ENCODE results near the gene PPP1R26. TPM values are rescaled to one million over a fixed set of nuclear protein-coding genes. Genes with fewer than 3 reads are reported as not detected.

The PPP1R26 gene
- total and polyA plus RNA-seq, 9 of the 15 experiments (the other 6 are each of a cell fraction or from before 2014, with no cell fraction given), result 0.77 to 26.8 (median 9.3) TPM

DNA sequence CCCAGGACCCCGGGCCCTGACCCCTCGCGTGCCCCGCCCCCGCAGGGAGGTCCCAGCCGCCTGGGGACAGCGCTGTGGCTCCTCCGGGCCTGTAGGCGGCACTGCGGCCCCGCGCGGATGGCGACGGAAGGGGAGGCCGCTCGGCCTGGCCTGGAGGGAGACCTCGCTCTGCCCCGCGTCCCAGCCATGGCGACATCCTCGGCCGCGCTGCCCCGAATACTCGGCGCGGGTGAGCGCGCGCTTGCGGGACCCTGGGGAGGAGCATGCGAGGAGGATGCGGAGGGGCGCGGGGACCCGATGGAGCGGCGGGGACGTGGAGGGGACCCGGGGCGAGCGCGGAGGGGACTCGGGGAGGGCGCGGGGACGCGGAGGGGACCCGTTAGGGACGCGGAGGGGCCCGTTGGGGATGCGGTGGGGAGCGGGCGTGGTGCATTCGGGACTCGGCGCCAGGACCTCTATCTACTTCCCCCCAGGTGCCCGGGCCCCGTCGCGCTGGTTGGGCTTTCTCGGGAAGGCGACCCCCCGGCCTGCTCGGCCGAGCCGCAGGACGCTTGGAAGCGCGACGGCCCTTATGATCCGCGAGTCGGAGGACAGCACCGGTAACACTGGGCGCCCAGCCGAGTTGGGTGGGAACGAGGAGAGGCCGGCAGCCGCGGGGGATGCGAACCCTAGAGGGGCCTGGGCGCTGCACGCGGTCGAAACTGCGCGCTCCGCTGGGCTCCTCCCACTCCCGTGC is 21.1 kb downstream of the PPP1R26 start, which contains the start of gene MRPS2 (continued):
- TF ChIP-seq, protein P1, sequence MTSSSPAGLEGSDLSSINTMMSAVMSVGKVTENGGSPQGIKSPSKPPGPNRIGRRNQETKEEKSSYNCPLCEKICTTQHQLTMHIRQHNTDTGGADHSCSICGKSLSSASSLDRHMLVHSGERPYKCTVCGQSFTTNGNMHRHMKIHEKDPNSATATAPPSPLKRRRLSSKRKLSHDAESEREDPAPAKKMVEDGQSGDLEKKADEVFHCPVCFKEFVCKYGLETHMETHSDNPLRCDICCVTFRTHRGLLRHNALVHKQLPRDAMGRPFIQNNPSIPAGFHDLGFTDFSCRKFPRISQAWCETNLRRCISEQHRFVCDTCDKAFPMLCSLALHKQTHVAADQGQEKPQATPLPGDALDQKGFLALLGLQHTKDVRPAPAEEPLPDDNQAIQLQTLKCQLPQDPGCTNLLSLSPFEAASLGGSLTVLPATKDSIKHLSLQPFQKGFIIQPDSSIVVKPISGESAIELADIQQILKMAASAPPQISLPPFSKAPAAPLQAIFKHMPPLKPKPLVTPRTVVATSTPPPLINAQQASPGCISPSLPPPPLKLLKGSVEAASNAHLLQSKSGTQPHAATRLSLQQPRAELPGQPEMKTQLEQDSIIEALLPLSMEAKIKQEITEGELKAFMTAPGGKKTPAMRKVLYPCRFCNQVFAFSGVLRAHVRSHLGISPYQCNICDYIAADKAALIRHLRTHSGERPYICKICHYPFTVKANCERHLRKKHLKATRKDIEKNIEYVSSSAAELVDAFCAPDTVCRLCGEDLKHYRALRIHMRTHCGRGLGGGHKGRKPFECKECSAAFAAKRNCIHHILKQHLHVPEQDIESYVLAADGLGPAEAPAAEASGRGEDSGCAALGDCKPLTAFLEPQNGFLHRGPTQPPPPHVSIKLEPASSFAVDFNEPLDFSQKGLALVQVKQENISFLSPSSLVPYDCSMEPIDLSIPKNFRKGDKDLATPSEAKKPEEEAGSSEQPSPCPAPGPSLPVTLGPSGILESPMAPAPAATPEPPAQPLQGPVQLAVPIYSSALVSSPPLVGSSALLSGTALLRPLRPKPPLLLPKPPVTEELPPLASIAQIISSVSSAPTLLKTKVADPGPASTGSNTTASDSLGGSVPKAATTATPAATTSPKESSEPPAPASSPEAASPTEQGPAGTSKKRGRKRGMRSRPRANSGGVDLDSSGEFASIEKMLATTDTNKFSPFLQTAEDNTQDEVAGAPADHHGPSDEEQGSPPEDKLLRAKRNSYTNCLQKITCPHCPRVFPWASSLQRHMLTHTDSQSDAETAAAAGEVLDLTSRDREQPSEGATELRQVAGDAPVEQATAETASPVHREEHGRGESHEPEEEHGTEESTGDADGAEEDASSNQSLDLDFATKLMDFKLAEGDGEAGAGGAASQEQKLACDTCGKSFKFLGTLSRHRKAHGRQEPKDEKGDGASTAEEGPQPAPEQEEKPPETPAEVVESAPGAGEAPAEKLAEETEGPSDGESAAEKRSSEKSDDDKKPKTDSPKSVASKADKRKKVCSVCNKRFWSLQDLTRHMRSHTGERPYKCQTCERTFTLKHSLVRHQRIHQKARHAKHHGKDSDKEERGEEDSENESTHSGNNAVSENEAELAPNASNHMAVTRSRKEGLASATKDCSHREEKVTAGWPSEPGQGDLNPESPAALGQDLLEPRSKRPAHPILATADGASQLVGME (CRISPR knock-in tag; IDR thresholded peaks at IDR 0.05), result no peak
- TF ChIP-seq KAT2B (IDR thresholded peaks at IDR 0.05; ENCODE audit: low read depth, low read length) (no peak), PCBP2 (IDR thresholded peaks at IDR 0.05; ENCODE audit: low read depth, low read length, poor library complexity, severe bottlenecking) (no peak), SNRNP70 (optimal IDR thresholded peaks at IDR 0.05; ENCODE audit: low read depth, low read length) (no peak), NCOA1 (IDR thresholded peaks at IDR 0.05; ENCODE audit: low read depth) (no peak), ZNF311 (CRISPR knock-in tag; IDR thresholded peaks at IDR 0.05) (no peak), ZBTB17 (CRISPR knock-in tag; IDR thresholded peaks at IDR 0.05) (no peak), ZC3H4 (CRISPR knock-in tag; IDR thresholded peaks at IDR 0.05; ENCODE audit: borderline replicate concordance) (no peak; the same call in 1 of the 2 replicates), DPF2 (IDR thresholded peaks at IDR 0.05) (no peak)
- TF ChIP-seq, protein P2, sequence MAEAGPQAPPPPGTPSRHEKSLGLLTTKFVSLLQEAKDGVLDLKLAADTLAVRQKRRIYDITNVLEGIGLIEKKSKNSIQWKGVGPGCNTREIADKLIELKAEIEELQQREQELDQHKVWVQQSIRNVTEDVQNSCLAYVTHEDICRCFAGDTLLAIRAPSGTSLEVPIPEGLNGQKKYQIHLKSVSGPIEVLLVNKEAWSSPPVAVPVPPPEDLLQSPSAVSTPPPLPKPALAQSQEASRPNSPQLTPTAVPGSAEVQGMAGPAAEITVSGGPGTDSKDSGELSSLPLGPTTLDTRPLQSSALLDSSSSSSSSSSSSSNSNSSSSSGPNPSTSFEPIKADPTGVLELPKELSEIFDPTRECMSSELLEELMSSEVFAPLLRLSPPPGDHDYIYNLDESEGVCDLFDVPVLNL (CRISPR knock-in tag; IDR thresholded peaks at IDR 0.05; ENCODE audit: low read depth), result no peak
- TF ChIP-seq, protein P3, sequence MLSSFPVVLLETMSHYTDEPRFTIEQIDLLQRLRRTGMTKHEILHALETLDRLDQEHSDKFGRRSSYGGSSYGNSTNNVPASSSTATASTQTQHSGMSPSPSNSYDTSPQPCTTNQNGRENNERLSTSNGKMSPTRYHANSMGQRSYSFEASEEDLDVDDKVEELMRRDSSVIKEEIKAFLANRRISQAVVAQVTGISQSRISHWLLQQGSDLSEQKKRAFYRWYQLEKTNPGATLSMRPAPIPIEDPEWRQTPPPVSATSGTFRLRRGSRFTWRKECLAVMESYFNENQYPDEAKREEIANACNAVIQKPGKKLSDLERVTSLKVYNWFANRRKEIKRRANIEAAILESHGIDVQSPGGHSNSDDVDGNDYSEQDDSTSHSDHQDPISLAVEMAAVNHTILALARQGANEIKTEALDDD (IDR thresholded peaks at IDR 0.05), result no peak
- TF ChIP-seq, protein P4, sequence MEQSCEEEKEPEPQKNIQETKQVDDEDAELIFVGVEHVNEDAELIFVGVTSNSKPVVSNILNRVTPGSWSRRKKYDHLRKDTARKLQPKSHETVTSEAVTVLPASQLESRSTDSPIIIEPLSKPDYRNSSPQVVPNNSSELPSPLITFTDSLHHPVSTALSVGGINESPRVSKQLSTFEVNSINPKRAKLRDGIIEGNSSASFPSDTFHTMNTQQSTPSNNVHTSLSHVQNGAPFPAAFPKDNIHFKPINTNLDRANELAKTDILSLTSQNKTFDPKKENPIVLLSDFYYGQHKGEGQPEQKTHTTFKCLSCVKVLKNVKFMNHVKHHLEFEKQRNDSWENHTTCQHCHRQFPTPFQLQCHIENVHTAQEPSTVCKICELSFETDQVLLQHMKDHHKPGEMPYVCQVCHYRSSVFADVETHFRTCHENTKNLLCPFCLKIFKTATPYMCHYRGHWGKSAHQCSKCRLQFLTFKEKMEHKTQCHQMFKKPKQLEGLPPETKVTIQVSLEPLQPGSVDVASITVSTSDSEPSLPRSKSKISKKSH (CRISPR knock-in tag; IDR thresholded peaks at IDR 0.05), result no peak
- TF ChIP-seq, protein P5, sequence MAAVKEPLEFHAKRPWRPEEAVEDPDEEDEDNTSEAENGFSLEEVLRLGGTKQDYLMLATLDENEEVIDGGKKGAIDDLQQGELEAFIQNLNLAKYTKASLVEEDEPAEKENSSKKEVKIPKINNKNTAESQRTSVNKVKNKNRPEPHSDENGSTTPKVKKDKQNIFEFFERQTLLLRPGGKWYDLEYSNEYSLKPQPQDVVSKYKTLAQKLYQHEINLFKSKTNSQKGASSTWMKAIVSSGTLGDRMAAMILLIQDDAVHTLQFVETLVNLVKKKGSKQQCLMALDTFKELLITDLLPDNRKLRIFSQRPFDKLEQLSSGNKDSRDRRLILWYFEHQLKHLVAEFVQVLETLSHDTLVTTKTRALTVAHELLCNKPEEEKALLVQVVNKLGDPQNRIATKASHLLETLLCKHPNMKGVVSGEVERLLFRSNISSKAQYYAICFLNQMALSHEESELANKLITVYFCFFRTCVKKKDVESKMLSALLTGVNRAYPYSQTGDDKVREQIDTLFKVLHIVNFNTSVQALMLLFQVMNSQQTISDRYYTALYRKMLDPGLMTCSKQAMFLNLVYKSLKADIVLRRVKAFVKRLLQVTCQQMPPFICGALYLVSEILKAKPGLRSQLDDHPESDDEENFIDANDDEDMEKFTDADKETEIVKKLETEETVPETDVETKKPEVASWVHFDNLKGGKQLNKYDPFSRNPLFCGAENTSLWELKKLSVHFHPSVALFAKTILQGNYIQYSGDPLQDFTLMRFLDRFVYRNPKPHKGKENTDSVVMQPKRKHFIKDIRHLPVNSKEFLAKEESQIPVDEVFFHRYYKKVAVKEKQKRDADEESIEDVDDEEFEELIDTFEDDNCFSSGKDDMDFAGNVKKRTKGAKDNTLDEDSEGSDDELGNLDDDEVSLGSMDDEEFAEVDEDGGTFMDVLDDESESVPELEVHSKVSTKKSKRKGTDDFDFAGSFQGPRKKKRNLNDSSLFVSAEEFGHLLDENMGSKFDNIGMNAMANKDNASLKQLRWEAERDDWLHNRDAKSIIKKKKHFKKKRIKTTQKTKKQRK (IDR thresholded peaks at IDR 0.05; ENCODE audit: borderline replicate concordance, low read depth, low read length), result no peak

Data from K562 (cell line).